GM18498 (cell line): ENCODE data around the gene MYRIP.
"Not testable (repeated sequence)": the region's sequence is repeated elsewhere in the genome, so short reads cannot be mapped to it uniquely, and the experiment has no call there.

Source experiments
- ATAC-seq: cut with Tn5 transposase; IDR thresholded peaks from one replicate; pipeline ENCODE4 v1.9.1; 2021; ENCODE audit warnings: mild to moderate bottlenecking, moderate library complexity; ENCODE audit not compliant: unreplicated experiment

Gene MYRIP

DNA sequence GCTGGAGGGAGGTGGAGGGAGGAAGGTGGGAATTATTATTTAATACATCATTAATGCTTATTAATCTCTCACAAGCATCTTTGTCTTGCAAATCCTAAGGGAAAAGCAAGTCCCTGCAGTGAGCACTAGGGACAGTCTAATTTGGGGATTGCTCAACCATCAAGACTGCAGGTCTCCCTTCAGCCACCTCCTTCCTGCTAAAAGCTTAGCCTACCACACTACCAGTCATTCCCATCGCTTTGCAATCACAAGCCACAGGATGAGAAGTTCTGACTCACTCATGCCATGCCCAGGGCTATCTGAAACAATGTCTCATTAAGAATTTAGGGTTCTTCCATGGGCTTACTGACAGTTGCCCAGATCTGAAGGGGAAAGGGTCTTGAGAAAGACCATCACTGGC lies 449.1 kb downstream of the MYRIP start:
- no peak for ATAC-seq

DNA sequence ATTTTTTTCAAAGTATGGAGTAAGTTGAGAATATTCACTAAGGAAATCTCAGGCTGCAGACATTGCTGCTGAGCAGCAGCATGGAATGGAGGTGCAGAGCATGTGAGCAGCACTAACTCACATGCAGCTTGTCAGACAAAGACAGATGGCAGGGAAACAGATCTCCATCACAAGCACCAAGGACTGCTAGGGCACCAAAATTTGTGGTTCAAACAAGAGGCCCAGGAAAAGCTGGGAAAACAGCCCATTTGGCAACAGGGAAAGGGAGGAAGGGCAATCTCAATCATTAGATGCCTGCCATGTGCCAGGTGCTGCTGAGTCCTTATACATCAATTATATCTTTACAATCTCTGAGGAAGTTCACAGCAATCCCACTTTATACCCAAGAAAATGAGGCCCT lies 452.9 kb downstream of the MYRIP start:
- ATAC-seq, result no peak

DNA sequence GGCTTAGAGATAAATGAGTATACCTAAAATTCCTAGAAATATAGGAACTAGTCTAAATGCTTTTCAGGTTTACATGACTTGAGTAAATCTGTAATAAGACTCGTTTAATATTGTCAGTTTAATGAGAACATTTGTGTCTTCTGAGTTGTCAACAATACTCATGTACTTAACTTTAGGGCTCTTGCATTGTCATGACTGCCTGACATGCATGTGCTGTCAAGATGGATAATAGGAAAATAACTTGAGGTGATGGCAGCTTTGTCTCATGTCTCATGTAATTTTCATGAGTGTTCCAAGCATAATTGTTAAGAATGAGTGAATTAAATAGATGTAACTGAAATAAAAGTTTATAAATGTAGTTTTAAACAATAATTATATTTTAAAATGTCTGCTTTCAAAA lies 455.0 kb downstream of the MYRIP start:
- no peak for ATAC-seq

DNA sequence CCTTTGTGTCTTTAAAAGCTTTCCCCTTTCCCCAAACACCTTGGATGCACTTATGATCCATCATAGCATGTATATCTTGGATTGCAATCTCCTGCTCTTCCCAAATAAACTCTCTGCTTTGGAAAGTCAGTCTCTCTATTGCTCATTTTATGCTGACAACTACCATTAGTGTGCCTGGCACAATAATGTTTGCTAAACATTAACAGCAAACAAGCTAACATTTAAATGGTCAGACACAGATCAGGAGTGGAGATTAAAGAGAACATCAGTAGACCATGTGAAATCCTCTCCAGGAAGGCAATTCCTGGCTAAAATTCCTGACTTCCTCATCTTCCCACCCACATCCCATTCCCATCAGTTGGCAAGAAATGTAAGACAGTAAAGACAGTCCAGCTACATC lies 455.8 kb downstream of the MYRIP start:
- no peak for ATAC-seq

DNA sequence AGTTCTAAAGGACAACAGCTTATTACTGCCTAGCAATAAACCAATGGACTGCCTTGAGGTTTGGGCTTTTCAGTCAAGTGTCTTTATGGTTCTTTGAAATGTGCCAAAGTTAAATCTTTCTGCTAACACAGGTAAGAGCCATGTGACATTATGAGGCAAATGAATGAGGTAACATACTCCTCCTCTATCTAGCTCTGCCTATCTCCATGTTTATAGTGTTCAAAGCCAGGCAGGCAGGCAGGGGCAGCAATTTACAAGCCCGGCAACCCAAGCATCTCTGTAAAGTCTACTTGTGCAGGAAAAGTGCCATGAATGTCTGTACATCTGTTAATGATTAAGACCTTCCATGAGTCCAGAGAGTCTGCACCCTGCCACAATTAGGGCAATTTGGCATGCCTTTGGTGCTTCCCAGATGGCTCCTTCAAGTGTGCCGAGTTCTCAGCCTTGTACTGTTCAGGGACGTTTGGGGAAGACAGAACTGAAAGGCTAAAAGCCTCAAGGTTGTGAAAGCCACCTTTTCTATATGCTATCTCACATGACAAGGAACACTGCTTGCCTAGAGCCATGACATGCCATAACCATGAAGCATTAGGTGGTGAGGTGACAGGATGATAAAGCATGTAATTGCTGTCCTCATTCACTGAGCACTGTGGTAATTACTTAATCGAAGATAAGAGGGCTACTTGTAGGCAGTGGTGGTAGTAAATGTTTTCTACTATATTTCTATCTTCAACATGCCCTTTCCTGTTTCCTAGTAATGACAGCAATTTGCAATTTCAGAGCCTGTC lies 458.7 kb downstream of the MYRIP start:
- ATAC-seq, result no peak

DNA sequence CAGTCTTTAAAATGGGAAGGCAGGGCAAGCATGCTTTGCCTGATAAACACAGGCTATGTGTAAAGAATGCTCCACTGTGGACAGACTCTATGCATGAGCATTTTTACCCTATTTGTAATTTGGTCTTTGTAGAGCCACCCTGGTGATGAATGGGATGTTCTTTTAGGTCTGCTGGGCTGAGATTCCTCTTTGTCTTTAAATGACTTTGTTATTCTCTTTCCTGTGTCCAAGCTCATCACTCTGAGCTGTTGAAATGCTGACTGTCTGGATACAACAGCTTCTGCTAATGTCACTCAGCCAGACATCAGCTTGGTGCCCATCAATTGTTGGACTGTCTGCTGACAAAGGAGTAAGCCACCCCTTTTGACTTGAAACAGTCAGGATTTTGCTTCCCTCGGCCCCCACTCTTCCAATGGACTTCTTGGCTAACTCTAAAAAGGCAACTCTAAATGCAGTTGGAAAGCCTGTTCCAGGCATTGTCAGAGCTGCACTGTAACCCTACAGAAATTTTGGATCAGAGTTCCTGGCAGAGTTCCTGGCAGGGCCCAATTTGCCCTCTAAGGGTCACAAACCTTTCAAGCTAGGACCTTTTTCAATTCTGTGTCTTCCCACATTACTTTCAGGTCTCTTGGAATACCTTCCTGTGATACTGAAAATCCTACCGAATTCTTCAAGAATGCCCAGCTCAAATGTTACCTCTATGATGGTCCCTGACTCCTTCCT lies 459.6 kb downstream of the MYRIP start:
- ATAC-seq, result no peak

DNA sequence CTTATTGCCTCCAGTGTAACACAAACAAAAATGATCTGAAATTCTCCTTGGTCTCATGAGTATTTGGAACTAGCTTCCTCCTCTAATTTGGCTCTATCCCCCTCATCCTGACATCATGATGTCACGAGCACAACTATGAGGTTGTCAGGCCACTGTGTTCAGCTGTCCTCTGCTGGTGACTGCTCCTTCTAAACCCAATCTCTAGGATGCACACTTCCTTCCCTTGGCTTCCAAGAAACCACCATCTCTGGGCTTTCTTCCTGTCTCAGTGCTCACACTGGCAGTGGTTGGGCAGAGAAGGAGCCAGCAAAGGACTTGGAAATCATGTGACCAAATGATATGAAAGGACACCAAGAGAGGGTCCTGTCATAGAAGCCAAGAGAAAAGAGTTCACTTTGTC lies 469.4 kb downstream of the MYRIP start:
- ATAC-seq, result no peak

DNA sequence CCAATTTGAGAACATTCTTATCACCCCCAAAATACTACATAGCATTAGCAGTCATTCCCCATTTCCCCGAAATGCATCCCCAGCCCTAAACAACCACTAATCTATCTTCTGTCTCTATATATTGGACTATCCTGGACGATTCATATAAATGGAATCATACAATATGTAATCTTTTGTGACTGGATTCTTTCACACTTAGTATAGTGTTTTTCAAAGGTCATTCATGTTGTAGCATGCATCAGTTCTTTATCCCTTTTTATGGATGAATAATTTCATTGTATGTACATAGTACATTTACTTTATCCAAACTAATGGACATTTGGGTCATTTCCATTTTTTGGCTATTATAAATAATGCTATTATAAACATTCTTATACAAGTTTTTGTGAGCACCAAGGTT lies 472.6 kb downstream of the MYRIP start:
- no peak for ATAC-seq

DNA sequence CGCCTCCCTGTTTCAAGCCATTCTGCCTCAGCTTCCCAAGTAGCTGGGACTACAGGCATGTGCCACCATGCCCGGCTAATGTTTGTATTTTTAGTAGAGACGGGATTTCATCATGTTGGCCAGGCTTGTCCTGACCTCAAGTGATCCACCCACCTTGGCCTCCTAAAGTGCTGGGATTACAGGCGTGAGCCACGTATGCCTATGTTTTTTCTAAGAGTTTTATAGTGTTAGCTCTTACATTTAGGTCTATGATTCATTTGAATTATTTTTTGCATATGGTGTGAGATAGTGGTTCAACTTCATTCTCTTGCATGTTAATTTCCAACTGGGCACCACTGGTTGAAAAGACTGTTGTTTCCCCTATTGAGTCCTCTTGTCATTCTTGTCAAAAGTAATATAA lies 473.6 kb downstream of the MYRIP start:
- not testable (repeated sequence) for ATAC-seq

DNA sequence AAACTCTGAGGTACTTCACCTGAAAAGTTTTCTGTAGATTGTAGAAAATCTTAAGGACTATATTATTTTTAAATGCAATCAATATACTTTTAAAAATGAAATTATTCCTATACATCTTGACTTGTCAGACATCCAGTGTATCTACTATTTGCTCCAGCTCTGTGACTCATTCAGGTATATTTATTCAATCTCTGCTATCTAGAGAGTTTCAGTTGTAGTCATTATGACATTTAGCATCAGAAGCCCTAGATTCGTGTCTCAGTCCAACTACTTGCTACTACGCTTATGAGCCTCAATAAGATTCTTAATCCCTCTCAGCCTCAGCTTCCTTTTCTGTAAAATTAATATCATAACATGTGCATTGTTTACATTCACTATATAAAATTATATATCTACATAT lies 477.8 kb downstream of the MYRIP start:
- no peak for ATAC-seq

DNA sequence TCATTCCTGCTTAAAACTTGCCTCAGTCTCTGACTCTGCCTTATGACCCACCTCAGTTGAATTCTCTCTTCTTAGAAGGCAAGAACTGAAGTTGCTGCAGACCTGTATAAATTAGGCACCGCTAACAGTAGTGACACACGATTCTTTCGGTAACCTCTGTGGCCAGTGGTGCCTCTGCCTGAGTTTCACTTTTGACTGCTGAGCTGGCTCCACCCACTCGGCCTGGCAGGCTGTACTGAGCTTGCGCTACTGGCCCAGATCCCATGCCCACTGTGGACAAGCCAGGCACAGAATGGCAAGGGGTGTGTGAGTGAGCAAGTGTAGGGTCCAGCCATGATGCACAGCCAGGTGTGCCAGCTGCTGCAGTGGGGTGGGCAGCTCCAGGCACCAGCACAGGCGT lies 481.0 kb downstream of the MYRIP start:
- no peak for ATAC-seq

DNA sequence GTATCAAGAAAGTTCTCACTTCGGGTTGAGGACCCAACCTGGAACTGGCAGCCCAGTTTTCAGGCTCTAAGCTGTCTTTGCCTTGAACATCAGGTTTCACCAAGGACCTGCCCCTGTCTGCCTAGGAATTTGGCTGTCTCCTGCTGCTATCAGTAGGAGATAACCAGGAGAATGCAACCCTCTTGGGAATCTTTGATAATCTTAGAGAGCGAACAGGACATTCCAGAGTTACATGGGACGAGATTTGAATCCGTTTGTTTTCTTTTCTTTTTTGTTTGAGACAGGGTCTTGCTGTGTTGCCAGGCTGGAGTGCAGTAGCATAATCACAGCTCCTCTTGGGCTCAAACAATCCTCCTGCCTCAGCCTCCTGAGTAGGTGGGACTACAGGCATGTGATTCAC lies 482.1 kb downstream of the MYRIP start:
- no peak for ATAC-seq

DNA sequence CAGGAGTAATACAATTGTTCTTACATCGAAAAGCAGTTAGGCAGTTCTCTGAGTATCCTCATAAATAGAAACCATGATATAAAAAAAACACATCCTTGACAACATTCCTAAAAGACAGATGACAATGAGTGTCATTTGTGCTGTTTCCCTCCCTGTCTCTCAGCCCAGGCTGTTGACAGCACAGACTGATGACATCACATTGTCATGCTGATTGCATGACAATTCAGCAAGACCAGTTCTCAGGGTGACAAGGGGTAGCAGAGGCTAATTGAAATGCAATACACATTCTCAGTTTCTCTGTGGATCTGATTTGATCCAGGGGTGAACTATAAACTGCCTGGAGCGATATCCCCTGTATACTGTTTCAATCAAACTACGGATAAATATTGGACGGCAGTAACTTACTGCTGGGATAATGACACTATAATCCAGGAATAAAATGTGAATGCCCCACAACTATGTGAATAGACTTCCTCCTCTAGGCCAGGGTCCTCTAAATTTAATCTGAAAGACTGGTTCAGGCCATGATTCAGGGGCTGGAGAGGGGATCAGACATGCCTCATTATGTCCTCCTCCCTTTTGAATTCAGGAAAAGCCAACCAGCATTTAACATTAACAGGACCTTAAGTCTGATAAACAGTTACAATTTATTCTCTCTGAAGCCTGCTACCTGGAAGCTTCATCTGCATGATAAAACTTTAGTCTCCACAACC lies 483.4 kb downstream of the MYRIP start:
- no peak for ATAC-seq

DNA sequence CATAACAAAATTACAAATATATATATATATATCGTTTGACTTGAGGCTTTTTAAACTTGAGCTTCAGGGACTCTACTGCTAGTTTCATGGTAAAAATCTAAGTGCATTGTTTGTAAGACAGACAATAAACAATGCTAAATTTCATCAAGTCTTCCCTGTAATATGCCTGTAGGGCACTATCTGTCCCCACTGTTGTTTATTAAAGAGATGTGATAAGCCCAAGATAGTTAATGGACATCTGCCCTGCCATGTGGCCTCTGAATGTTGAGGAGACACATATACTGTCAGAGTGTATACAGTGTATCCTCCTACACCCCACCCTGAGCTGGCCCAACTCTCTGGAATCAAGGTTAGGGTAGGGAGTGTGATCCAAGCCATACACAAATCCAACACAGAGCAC lies 485.0 kb downstream of the MYRIP start:
- ATAC-seq, result no peak

DNA sequence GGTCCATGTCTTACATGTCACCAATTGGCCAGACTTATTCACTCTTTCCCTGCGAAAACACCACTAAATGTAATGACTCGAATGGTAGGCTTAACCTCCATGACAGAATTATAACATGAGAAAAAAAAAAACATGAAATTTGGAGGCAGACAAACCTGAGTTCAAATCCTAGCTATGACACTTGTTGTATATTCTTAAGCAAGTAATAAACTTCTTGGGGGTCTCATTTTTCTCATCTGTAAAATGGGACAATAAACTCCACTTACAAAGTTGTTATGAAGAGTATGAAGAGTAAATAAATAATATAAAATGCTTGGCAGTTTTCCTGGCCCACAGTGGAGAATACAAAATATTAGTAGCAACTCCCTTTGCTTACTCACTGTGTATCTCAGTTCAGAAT lies 488.7 kb downstream of the MYRIP start:
- no peak for ATAC-seq

DNA sequence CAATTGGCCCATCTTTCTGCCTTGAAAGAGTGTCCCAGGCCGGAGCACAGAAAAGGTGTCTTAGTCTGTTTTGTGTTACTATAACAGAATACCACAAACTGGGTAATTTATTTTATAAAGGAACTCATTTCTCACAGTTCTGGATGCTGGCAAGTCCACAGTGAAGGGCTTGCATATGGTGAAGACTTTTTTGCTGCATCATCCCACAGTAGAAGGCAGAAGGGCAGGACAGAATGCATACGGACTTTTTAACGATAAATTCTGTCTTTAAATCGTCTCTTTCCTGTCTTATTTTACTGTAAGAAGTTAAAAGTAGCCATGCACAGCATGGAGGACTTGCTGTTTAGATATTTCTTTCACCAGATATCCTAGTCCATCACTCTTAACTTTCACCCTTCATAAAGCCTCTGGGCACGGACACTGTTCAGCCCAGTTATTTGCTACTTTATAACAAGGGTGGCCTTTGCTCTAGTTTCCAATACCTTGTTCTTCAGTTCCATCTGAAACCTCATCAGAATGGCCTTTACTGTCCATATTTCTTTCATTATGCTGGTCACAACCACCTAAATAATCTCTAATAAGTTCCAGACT lies 489.8 kb downstream of the MYRIP start:
- ATAC-seq, result no peak

DNA sequence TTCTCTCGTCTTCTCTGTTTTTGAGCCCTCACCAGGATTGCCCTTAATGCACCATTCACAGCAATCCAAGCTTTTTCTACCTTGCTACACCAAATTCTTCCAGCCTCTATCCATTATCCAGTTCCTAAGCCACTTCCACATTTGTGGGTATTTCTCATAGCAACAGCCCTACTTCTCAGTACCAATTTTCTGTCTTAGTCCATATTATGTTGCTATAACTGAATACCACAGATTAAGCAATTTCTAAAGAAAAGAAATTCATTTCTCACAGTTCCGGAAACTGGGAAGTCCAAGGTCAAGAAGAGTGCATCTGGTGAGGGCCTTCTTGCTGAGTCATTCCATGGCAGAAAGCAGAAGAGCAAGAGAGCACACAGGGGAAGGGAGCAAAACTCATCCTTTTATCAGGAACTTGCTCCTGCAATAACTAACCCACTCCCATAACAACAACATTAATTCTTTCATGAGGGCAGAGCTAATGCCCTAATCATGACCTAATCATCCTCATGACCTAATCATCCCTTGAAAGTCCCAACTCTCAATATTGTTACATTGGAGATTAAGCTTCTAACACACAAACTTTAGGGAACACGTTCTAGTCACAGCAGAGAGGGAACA lies 490.4 kb downstream of the MYRIP start:
- no peak for ATAC-seq

DNA sequence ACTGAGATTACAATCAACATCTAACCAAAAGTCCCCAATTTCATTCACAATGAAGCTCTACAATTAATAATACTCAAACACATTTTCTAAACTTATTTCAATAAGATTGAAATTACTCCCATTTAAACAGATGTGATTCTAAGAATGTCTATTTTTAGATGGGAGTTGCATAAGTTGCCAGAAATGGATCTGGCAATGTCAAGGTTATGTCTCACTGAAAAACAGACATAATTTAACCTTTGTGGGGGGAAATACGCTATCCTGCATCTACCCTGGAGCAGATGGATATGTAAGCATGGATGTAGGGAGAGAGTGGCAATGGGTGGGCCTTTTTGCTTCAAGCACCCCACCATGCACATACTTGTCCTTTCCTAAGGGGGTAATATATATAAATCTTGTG lies 493.4 kb downstream of the MYRIP start:
- ATAC-seq, result no peak

DNA sequence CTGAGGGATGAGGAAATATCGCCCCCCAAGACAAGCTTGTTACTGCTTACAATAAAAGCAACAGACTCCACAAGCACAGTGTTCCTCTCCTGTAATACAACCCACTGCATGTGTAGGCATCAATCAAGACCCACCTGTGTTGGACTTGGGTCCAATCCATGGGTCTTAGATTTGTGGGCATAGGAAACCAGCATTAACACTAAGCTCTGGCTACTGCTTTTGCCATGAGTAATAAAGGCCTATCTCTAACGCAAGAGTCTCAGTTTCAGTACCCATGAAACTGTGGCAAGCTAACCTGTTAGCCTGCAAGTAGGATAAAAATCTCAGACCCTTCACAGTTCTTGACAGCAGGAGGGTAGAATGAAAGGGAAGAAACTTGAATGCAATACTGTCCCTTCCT lies 494.9 kb downstream of the MYRIP start:
- peak; percentile 34 for ATAC-seq

DNA sequence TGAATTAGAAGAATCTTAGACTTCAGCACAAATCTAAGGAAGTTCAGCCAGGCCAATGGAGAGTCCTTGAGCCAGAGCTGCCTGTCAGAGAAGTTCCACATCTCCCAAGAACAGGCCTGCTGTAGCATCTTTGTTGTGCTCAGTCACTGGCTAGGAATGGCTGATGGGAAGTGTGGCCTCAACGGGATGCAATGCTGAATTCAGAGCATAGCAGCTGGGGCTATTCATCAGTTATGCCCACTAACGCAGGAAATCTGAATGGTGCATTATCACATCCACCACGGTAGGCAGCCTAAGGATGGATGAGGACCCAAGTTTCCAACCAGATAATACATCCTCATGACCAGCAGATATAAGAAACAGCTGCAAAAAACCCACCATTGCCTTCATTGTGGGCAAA lies 496.9 kb downstream of the MYRIP start:
- ATAC-seq, result no peak

DNA sequence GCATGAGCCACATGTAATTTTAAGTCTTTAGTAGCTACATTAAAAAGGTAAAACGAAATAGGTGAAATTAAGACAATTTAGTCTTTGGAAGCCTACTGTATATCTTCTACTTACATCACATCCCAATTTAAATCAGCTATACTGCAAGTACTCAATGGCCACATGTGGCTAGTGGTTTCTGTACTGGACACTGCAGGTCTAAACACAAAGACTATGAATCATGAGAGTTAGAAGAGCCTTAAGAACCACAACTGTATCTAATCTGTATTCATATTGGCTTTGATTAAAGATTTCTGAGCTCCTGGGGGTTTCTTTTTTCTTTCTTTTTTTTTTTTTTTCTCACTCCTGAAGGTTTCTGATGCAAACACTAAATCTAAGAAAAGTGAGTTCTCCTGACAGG lies 497.8 kb downstream of the MYRIP start:
- no peak for ATAC-seq
